HG02973 (cell line): Measurements from ENCODE around the gene KCNMA1.
A peak's percentile ranks its signal among the peaks of the same experiment; 100 is the strongest.

Source experiments
- ATAC-seq: cut with Tn5 transposase; IDR thresholded peaks from one replicate; pipeline ENCODE4 v1.9.1; 2021; ENCODE audit warnings: moderate library complexity; ENCODE audit not compliant: unreplicated experiment

Gene KCNMA1

DNA sequence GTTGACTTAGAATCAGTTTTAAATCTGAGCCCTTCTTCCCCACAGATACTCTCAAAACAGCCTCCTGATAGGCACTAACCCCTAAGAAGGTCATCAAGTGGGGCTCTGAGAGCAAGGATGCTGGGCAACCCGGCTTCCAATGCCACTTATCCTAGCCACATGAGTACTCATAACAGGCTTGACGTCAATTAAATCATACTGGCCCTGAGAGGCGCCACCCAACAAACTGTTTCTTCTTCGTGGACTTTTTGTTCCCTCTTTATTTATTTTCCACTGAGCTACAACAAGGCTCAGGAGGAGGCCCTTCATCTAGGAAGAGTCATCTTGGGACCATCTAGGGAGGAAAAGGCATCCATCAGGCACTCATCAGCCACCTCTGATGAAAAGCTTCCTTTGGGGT, 255.9 kb downstream of the KCNMA1 start:
- ATAC-seq = no peak

DNA sequence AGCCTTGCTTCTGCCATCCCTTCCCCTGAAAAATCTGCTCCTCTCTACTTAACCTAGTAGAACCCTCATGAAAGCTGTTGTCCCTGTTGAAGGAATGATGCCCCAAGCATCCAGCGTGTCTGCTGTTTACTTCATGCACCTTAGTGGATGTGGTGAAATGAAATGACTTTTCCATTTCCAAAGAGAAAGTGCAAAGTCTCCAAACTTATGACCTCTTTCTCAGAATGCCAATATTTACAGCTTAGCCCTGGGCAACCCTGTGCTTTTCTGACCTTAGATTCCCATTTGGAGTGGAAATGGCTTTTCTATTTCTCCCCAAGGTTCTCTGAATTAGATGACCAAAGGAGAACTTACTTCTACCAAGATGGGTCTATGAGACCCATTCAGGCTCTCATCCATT, 256.9 kb downstream of the KCNMA1 start:
- no peak for ATAC-seq

DNA sequence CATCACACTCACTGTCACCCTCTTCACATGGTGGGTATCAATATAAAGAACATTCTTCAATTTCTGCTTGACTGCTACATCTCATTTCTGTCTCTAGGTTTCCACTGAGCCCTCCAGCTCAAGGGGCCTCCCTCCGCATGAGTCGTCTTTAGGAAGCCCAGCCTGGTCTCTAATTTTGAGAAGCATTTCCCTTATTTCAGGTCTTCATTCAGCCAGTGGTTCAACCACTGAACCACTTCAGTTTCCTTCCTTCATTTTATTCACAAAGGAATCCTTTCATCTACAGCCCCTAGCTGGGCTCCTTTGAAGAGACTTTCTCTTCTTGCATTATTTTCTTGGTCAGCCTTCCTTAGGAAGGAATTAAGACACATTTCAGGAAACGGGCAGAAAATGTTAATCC, 257.4 kb downstream of the KCNMA1 start:
- ATAC-seq = no peak

- ATAC-seq = no peak
Observed at GRCh38 chr10:77378366-77379349, 258.9 kb downstream of the KCNMA1 start.

DNA sequence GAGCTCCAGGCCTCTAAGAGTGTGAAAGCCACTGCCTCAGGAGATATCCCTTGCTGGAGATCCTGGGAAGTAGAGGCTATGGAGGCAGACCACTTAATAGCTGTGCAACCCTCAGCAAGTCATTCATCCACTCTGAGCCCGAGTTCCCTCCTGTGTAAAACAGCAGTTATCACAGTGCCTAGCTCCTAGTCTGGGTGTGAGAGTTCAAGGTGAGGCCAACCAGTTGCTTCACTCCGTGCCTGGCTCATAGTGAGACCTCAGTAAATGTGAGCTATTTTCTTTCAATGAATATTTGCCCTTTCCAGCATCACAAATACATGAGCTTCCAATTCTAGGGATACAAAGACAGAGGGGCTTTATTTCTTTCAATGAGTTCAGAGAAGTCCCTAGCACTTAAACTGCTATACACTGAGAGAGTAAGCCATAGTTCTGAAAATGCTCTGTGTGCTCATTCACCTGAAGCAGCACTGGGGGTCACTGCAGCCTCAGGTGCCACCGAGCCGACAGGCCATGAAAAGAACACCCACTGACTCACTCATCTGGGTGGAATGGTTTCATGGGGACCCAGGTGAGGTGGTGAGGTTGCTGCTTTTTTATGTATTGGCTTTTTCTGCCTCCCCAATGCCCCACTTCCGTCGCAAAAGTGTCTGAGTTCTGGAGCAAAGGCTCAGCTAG, 259.8 kb downstream of the KCNMA1 start:
- no peak for ATAC-seq

DNA sequence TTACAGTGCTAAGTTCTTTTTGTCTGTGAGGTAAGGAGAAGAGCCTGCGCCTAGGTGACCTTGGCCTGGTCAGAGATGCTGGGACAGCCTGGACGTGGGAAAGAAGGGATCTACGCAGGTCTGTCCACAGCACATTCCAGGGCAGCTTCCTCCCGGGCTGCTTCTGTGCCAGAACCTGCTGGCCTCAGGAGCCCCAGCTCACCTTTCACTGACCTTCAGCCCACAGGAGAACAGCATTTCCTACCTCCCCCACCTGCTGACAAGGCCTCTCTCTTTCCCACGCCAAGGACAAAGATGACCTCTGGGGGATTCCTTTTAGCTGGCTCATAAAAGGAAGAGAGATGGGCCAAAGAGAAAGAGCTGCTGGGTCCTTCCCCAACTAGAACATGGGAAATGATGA, 260.6 kb downstream of the KCNMA1 start:
- no peak for ATAC-seq

- ATAC-seq = no peak
Observed at GRCh38 chr10:77374189-77374656, 263.4 kb downstream of the KCNMA1 start.

DNA sequence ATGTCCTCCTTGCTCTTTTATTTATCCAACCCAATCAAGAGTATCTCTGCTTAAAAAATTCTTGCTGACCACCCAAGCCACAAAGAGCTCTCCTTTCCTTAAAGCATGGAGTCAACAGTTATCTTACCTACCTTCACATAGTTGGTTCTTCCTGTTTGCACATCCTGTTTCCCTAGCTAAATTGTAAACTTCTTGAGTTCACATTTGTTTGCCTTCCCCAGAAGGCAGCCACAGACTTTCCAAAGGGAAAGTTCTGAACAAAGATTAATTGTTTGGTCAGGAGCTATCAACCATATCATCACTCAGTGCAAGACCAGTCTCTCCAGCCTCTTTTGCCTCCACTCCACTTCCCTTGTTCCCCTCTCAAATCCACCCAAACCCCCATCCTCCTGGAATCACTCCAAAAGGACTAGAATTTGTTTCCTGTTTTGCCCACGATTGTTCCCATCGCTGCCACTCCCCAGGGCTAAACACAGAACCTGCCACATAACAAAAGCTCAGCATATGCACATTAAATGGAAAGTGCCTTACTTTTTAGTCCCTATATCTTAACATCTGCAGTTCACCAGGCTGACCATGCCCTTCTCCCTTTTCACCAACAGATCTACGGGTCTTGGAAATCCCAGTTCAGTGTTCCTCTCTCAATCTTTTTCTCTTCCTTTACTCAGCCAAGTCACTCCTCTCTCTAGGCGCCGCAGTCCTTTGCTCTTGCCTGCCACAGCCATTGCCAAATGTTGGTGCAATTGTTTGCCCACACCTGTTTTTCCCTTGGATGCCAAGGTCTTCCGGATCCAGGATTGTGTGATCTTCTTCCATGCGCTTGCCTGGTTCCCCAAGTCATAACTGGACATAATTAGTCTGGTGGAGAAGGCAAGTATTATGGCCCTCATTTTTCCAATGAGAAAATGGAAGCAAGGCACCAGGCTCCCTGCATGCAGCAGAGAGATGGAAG, 265.5 kb downstream of the KCNMA1 start:
- no peak for ATAC-seq

GRCh38 chr10:77371421-77371820, 266.2 kb downstream of the KCNMA1 start:
- ATAC-seq = no peak

- ATAC-seq = no peak
Observed at GRCh38 chr10:77368006-77368405, 269.6 kb downstream of the KCNMA1 start.

DNA sequence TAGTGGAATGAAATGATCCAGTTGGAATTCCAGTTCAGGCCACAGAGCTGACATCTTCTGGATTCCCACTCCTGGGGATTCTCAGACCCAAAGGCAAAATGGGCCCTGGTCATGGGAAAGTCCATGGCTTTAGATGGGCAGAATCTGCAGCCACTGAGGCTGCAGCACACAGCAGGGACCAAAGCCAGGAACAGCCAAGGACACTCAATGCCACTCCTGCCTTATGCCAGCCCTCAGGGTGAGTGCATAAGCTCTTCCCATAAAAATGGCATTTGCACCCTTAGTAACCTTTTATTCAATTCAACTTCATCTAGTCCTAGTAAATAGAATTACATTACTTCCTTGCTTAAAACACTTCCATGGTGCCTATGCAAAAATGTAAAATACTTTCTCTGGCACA, 274.4 kb downstream of the KCNMA1 start:
- no peak for ATAC-seq

DNA sequence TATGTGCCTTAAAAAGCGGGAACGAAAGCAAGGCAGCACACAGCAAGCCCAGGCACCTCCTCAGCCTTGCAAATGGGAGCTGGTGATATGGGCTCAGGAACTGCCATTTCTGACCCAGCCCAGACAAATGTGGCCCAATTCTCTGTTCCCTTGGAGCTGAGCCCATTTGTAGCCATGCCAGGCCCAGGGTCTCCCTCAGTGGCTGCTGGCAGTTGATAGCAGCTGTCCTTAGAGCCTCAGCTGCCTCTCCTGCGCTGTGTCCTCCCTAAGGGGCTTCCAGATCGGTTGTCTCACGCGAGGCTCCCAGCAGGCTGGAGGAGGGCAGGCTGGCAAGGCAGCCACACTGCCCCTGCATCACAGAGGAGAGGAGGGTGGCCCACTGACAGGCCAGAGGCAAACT, 275.8 kb downstream of the KCNMA1 start:
- no peak for ATAC-seq

GRCh38 chr10:77361426-77361825, 276.2 kb downstream of the KCNMA1 start:
- ATAC-seq = no peak

- ATAC-seq = no peak
Observed at GRCh38 chr10:77360835-77361234, 276.8 kb downstream of the KCNMA1 start.

GRCh38 chr10:77359950-77360520, 277.6 kb downstream of the KCNMA1 start:
- no peak for ATAC-seq

DNA sequence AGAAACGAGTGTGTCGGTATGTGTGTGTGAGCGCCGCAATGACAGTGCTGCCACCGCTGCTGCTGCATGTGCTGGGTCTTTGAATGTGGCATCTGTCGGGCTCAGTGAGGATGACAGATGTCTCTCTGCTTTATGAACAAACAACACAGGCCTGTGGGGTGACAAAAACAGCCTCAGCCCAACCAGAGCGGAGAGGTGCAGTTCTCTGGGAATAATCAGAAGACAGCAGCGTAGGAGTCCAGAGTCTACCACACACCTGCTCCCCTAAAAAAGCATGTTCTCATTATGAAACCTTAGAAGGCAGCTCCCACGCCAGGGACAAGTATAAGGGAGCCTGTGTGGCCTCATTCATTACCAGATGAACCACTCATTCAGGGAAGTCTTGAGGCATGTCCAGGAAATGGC, 278.3 kb downstream of the KCNMA1 start:
- ATAC-seq = peak; percentile 48

GRCh38 chr10:77358656-77359055, 279.0 kb downstream of the KCNMA1 start:
- no peak for ATAC-seq

- ATAC-seq = no peak
Observed at GRCh38 chr10:77357611-77358310, 279.8 kb downstream of the KCNMA1 start.

DNA sequence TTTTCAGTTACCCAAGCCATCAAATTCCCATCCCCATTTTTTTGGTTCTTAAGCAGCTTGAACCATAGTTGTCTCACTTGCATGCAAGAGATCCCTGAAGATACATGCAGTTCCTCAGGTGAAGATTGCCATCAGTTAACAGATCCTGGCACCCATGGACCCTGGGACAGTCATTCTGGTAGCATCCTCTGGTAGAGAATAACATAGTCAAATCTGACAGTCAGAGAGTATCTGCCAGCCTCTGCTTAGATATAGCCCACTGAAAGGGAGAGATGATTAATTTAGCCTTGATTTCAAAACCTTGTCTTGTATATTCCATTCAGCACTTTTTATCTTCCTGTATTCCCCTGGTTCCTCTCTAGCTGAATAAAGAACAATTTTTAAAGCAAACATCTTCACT, 280.4 kb downstream of the KCNMA1 start:
- no peak for ATAC-seq

GRCh38 chr10:77355844-77356243, 281.8 kb downstream of the KCNMA1 start:
- no peak for ATAC-seq
